Midbrain (tissue), 1 donor: ENCODE measurements around the gene ARHGAP35.

Experiments used
- DNase-seq: peaks from one replicate; lab custom pipeline; 2025; lab: John Stamatoyannopoulos, UW

Gene ARHGAP35

DNA sequence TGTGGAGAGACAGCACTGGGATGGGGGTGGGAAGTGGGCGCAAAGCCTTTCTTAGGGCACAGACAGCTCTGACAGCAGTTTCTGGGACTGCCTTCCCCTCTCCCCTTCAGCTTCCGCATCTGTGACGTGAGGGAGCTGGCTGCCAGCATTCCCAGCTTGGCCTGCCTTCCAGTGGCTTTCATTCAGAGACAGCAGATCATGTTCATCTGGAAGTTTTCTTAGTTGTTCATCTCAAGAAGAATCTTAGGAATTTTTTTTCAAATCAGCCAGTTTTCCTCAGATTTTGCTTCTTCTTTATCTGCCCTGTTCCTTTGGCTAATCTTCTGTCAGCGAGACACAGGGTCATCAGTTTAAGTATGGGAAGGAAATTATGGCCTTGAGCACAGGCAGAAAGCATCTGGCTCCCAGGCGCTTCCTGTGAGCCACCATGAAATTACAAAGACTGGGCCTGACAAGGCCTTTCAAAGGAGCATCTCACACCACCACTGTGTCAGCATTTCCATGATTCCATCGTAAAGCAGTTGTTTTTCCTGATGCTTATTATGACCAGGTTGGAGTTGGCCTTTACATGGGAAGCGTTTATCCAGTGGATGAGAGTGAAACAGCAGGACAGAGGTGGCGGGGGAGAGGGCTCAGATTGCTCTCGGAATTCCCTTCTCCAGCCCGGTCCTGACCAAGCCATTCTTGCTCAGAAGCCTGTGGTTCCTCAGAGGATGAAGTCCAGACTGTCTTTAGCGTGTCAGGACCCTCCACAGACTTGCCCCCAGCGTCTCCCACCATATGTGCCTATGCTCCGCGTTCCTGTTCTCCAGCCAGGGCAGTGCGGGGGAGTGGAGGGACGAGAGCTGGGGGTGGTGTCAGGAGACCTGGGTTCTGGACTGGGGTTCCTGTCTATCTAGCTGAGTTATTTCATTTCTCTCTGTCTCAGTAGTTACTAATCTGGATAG is 43.6 kb downstream of the ARHGAP35 start:
- DNase-seq: no peak

DNA sequence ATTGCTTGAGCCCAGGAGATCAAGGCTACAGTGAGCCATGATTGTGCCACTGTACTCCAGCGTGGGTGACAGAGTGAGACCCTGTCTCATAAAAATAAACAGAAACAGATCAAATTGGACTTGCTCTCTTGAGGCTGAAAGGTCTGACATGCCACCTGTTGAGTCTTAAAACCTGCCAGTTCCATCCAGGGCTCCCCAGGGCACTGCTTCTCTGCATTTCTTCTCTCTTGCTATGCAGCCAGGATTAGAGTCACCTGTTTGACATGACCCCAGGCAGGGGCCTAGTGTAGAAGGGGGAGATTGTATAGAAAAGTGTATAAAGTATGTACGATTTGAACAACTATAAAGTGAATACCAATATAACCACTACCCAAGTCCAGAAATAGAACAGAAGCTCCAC is 45.4 kb downstream of the ARHGAP35 start:
- DNase-seq: no peak

DNA sequence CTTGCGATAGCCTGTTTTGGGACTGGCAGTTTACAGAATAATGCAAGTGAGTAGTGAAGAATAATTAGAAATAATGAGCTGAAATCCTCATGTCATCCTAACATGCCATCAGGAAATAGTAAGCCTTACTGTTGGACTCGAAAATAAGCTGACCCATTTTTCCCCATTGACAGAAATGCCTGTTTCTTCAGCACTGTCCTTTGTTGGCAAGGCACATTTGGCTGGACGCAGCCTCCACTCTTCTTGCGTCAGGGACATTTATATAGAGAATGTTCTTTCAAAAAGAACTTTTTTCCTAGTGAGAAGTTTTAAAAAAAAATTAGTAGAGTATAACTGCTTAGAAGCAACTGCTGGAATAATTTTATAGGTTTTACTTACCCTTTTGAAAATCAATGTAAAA is 47.1 kb downstream of the ARHGAP35 start:
- DNase-seq: peak; percentile 62

DNA sequence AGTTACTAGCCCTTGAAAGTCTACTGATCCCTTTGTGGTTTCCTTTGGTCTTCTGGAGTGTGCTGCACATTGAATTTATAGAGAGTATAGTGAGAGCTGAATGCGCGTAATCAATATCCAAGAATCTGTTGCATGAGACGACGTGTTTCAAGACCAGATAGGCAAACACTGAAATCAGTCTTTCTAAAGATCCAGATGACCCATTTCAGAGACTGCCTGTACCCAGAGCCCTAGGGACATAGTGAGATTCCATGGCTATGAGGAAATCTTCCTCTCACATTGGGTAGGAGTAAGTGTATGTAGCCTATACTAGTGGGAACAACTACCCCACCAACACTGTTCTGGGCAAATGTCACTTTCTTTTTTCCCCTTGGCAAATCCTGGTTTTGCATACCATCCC is 48.6 kb downstream of the ARHGAP35 start:
- no peak for DNase-seq
